Stomach smooth muscle (tissue), 2 donors: ENCODE measurements around the gene PDXDC1.
"Not testable (repeated sequence)": the region's sequence is repeated elsewhere in the genome, so short reads cannot be mapped to it uniquely, and the experiment has no call there.

Experiments
- H3K27ac ChIP-seq: one replicate; pipeline ENCODE4 v1.7.0; 2013; ENCODE audit warnings: mild to moderate bottlenecking, low read length, inconsistent platforms
- H3K27me3 ChIP-seq, 2 donors: one replicate each; pipeline ENCODE4 v1.7.0; 2013; ENCODE audit warnings: low read length in 2 of 2; ENCODE audit not compliant: insufficient read depth in 2 of 2, control insufficient read depth in 1 of 2
- H3K36me3 ChIP-seq, 2 donors: one replicate each; pipeline ENCODE4 v1.7.0; 2013; ENCODE audit warnings: low read length in 2 of 2; ENCODE audit not compliant: control insufficient read depth in 2 of 2, insufficient read depth in 2 of 2
- H3K4me1 ChIP-seq: one replicate; pipeline ENCODE4 v1.7.0; 2013; ENCODE audit warnings: low read length; ENCODE audit not compliant: control insufficient read depth, insufficient read depth
- H3K4me3 ChIP-seq, 2 donors: one replicate each; pipeline ENCODE4 v1.7.0; 2013; ENCODE audit warnings: low read length in 2 of 2
- H3K9ac ChIP-seq, 2 donors: one replicate each; pipeline ENCODE4 v1.7.0; 2013; ENCODE audit warnings: low read length in 2 of 2, mild to moderate bottlenecking in 1 of 2
- H3K9me3 ChIP-seq, 2 donors: one replicate each; pipeline ENCODE4 v1.7.0; 2013; ENCODE audit warnings: low read length in 2 of 2; ENCODE audit not compliant: control insufficient read depth in 2 of 2
- donor health status: healthy.
- donor health status: Pancreatic carcinoma.

The PDXDC1 gene

GRCh38 chr16:15157644-15158043 lies 182.8 kb downstream of the PDXDC1 start:
- H3K9ac ChIP-seq, H3K4me3 ChIP-seq, H3K27ac ChIP-seq, H3K4me1 ChIP-seq, H3K9me3 ChIP-seq, H3K27me3 ChIP-seq, H3K36me3 ChIP-seq: not testable (repeated sequence)

DNA sequence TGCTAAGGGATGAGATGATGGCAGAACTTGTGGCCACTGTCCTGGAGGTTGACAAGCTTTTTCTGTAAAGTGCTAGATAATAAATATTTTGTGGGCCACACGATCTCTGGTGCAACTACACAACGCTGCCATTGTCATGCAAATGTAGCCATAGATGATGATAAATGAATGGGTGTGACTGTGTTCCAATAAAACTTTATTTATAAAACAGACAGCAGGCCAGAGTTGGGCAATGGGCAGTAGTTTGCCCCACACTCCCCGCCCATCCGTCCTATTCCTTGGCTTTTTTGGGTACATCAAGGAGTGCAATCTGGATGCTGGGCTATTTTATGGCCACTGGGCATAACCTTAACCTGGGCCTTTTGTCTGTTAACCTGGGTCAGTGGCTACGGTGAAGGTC lies 184.8 kb downstream of the PDXDC1 start:
- not testable (repeated sequence) for H3K9ac ChIP-seq, H3K9me3 ChIP-seq, H3K4me3 ChIP-seq, H3K36me3 ChIP-seq, H3K27me3 ChIP-seq, H3K4me1 ChIP-seq, H3K27ac ChIP-seq

GRCh38 chr16:15160571-15160970 lies 185.7 kb downstream of the PDXDC1 start:
- not testable (repeated sequence) for H3K9ac ChIP-seq, H3K27ac ChIP-seq, H3K36me3 ChIP-seq, H3K4me3 ChIP-seq, H3K27me3 ChIP-seq, H3K4me1 ChIP-seq, H3K9me3 ChIP-seq

- H3K36me3 ChIP-seq, H3K27ac ChIP-seq, H3K4me1 ChIP-seq, H3K9me3 ChIP-seq, H3K4me3 ChIP-seq, H3K27me3 ChIP-seq, H3K9ac ChIP-seq: not testable (repeated sequence)
Measured at GRCh38 chr16:15163055-15163454, 188.2 kb downstream of the PDXDC1 start.

GRCh38 chr16:15166177-15166576 lies 191.4 kb downstream of the PDXDC1 start:
- H3K27ac ChIP-seq, H3K4me1 ChIP-seq, H3K27me3 ChIP-seq, H3K4me3 ChIP-seq, H3K9ac ChIP-seq, H3K36me3 ChIP-seq, H3K9me3 ChIP-seq: not testable (repeated sequence)

GRCh38 chr16:15168303-15168702 lies 193.5 kb downstream of the PDXDC1 start:
- H3K27ac ChIP-seq, H3K4me3 ChIP-seq, H3K4me1 ChIP-seq, H3K9me3 ChIP-seq, H3K27me3 ChIP-seq, H3K36me3 ChIP-seq, H3K9ac ChIP-seq: not testable (repeated sequence)

GRCh38 chr16:15168953-15169652 lies 194.3 kb downstream of the PDXDC1 start:
- not testable (repeated sequence) for H3K27me3 ChIP-seq, H3K4me3 ChIP-seq, H3K36me3 ChIP-seq, H3K9ac ChIP-seq, H3K27ac ChIP-seq, H3K9me3 ChIP-seq, H3K4me1 ChIP-seq

DNA sequence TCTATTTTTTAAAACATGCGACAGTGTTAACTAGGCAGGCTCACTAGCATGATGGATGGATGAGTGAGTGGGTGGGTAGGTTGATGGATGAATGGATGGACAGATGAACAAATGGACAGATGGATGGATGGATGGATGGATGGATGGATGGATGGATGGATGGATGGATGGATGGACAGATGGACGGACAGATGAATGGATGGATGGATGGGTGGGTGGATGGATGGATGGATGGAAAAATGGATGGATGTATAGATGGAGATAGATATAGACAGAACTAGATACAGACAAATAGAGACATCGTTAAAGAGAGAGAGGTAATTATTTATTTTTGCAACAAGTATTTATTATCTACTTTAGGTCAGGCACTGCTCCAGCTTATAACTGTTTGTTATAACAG lies 205.1 kb downstream of the PDXDC1 start:
- H3K27ac ChIP-seq, H3K36me3 ChIP-seq: not testable (repeated sequence)

GRCh38 chr16:15180946-15181345 lies 206.1 kb downstream of the PDXDC1 start:
- not testable (repeated sequence) for H3K27ac ChIP-seq, H3K36me3 ChIP-seq, H3K9ac ChIP-seq, H3K4me3 ChIP-seq, H3K9me3 ChIP-seq, H3K4me1 ChIP-seq, H3K27me3 ChIP-seq

More for the DNA sequence above, 205.1 kb downstream of the PDXDC1 start:
- H3K4me1 ChIP-seq, H3K9me3 ChIP-seq, H3K9ac ChIP-seq, H3K4me3 ChIP-seq, H3K27me3 ChIP-seq: not testable (repeated sequence)

GRCh38 chr16:15184000-15184399 lies 209.2 kb downstream of the PDXDC1 start:
- not testable (repeated sequence) for H3K4me3 ChIP-seq, H3K27ac ChIP-seq

More at GRCh38 chr16:15184000-15184399, 209.2 kb downstream of the PDXDC1 start:
- not testable (repeated sequence) for H3K9ac ChIP-seq, H3K27me3 ChIP-seq, H3K36me3 ChIP-seq, H3K4me1 ChIP-seq, H3K9me3 ChIP-seq
